K562 (cell line): Measurements from ENCODE around the gene PKP1. TPM values are rescaled to one million over a fixed set of nuclear protein-coding genes. Genes with fewer than 3 reads are reported as not detected.
A peak's percentile ranks its signal among the peaks of the same experiment; 100 is the strongest.

Source experiments
- ATAC-seq: fragments of 200-7000 bp; cut with Tn5 transposase; 3 replicates; pipeline ENCODE4 v1.9.1; 2020; ENCODE audit warnings: moderate library complexity
- BruUV-seq: library from RNA; stranded (reverse); fragments of 400-500 nt; replicated peaks from 2 replicates; lab custom pipeline; 2021; lab: Mats Ljungman, UMichigan
- CTCF ChIA-PET: fragments of 300-600 bp; formaldehyde crosslinking; extraction: SDS; loops from one replicate; lab custom pipeline; 2021; ENCODE audit warnings: low intra/inter-chr PET ratio; lab: Yijun Ruan, JAX
- POLR2A ChIA-PET: fragments of 300-600, 350-650 bp; sonication (Branson Sonifier 250); formaldehyde crosslinking; extraction: SDS; loops from one replicate; lab custom pipeline; 2021; ENCODE audit warnings: antibody characterized with exemption, inconsistent platforms; lab: Yijun Ruan, JAX
- DNase-seq, 4 experiments: peaks; one replicate each; pipeline versions ENCODE4 v3.0.0 to v3.0.0-alpha.2; 2011 to 2018; ENCODE audit warnings: low spot score in 3 of 4, mixed read lengths in 3 of 4; ENCODE audit errors: extremely low read depth in 1 of 4
- FAIRE-seq: peaks from 2 replicates; lab custom pipeline; 2011; peaks lifted over from hg19 to GRCh38; lab: Jason Lieb, UNC
- H2AFZ ChIP-seq: 2 replicates; pipeline ENCODE4 v1.6.0; 2011; ENCODE audit warnings: low read depth, low read length, control low read depth, inconsistent platforms
- H3K27ac ChIP-seq: fragments of 200-600 bp; 3 replicates; pipeline ENCODE4 v1.8.0; 2011; ENCODE audit warnings: low read depth, mild to moderate bottlenecking, control low read depth, inconsistent platforms, low read length, moderate library complexity, mixed read lengths; ENCODE audit errors: extremely low read depth
- H3K27me3 ChIP-seq, 2 experiments: fragments of 300-600 bp in 1 of 2; 2 replicates in 1 of 2; 3 replicates in 1 of 2; pipeline versions ENCODE4 v1.6.0 to v1.8.0; 2011; ENCODE audit warnings: inconsistent platforms in 2 of 2, low read length in 2 of 2, mild to moderate bottlenecking in 1 of 2, mixed read lengths in 1 of 2, moderate library complexity in 1 of 2; ENCODE audit not compliant: control insufficient read depth in 2 of 2, insufficient read depth in 2 of 2
- H3K36me3 ChIP-seq: fragments of 300-600 bp; 3 replicates; pipeline ENCODE4 v1.8.0; 2011; ENCODE audit warnings: mild to moderate bottlenecking, low read length, inconsistent platforms; ENCODE audit not compliant: control insufficient read depth, insufficient read depth
- H3K4me1 ChIP-seq, 2 experiments: fragments of 200-600 bp in 1 of 2; replicated peaks in 1 of 2; 2 replicates in 1 of 2; 3 replicates in 1 of 2; pipeline versions ENCODE4 v1.5.1 to v1.8.0; 2011; ENCODE audit warnings: inconsistent platforms in 2 of 2, low read length in 2 of 2, mild to moderate bottlenecking in 1 of 2, mixed read lengths in 1 of 2, moderate library complexity in 1 of 2; ENCODE audit not compliant: control insufficient read depth in 2 of 2, insufficient read depth in 2 of 2
- H3K4me2 ChIP-seq: 2 replicates; pipeline ENCODE4 v1.6.1; 2011; ENCODE audit warnings: low read length, control low read depth, inconsistent platforms, mixed read lengths; ENCODE audit not compliant: insufficient read depth
- H3K4me3 ChIP-seq: fragments of 200-600 bp; sonication (generic), shearing (Covaris generic); 2 replicates; pipeline ENCODE4 v1.5.1; 2016; ENCODE audit warnings: control low read depth, inconsistent platforms
- H3K79me2 ChIP-seq: fragments of 200-600 bp; 3 replicates; pipeline ENCODE4 v1.8.0; 2011; ENCODE audit warnings: low read length, inconsistent platforms; ENCODE audit not compliant: control insufficient read depth, insufficient read depth
- H3K9ac ChIP-seq, 2 experiments: 2 replicates each; pipeline versions ENCODE4 v1.6.0 to v1.6.1; 2011; ENCODE audit warnings: low read depth in 2 of 2, low read length in 2 of 2, control low read depth in 1 of 2, inconsistent platforms in 1 of 2, mild to moderate bottlenecking in 1 of 2, mixed read lengths in 1 of 2; ENCODE audit not compliant: insufficient read depth in 1 of 2
- H3K9me1 ChIP-seq: one replicate; pipeline ENCODE4 v1.6.0; 2011; ENCODE audit warnings: inconsistent platforms, mild to moderate bottlenecking, low read length, moderate library complexity; ENCODE audit not compliant: control insufficient read depth, insufficient read depth
- H3K9me3 ChIP-seq: replicated peaks from 2 replicates; pipeline ENCODE4 v1.5.1; 2011; ENCODE audit warnings: low read depth, low read length, inconsistent platforms; ENCODE audit not compliant: control insufficient read depth, insufficient read depth
- H4K20me1 ChIP-seq: replicated peaks from 2 replicates; pipeline ENCODE4 v1.6.1; 2011; ENCODE audit warnings: low read length, inconsistent platforms, mixed read lengths; ENCODE audit not compliant: control insufficient read depth, insufficient read depth
- ATF7 ChIP-seq: fragments of 450-650 bp; IDR thresholded peaks from 2 replicates; pipeline ENCODE4 v1.7.1; 2014; ENCODE audit warnings: mild to moderate bottlenecking, moderate library complexity
- CBFA2T3 ChIP-seq: fragments of 450-650 bp; IDR thresholded peaks from 2 replicates; pipeline ENCODE4 v1.6.1; 2017
- FUS ChIP-seq: fragments of 200-400 bp; formaldehyde crosslinking; optimal IDR thresholded peaks from 2 replicates; pipeline ENCODE3; 2017; ENCODE audit warnings: low read depth, low read length
- SMARCA4 ChIP-seq: fragments of 450-650 bp; IDR thresholded peaks from 2 replicates; pipeline ENCODE4 v1.6.1; 2016
- SREBF1 ChIP-seq: fragments of 150-350 bp; IDR thresholded peaks from 2 replicates; pipeline ENCODE4 v1.6.1; 2014; ENCODE audit warnings: antibody characterized with exemption, low read depth, low read length, borderline replicate concordance
- XRCC3 ChIP-seq: fragments of 450-650 bp; IDR thresholded peaks from 2 replicates; pipeline ENCODE4 v1.6.1; 2017; ENCODE audit warnings: mild to moderate bottlenecking, moderate library complexity
- XRCC4 ChIP-seq: IDR thresholded peaks from one replicate; pipeline ENCODE4 v1.6.1; 2011; ENCODE audit not compliant: insufficient read depth, insufficient read length; ENCODE audit errors: extremely low read depth
- ZBTB9 ChIP-seq: fragments of 450-650 bp; formaldehyde crosslinking; IDR thresholded peaks from 2 replicates; pipeline ENCODE4 v1.4.0; 2020; ENCODE audit warnings: mild to moderate bottlenecking, moderate library complexity
- WGBS: fragments of 100-300 bp; shearing (Covaris generic); methylation state at CpG from one replicate; pipeline ENCODE4 v1.1.6; 2016; ENCODE audit warnings: low coverage, mixed read lengths; ENCODE audit not compliant: insufficient coverage; ENCODE audit errors: missing lambda C conversion rate; 5-methylcytosine and 5-hydroxymethylcytosine counted together
- in situ Hi-C: fragments of 300-500 bp; cut with MboI; formaldehyde crosslinking; loops from 4 replicates; pipeline ENCODE4 v1.15.0; 2018; ENCODE audit warnings: inconsistent platforms, mixed read lengths
- intact Hi-C: fragments of 100-400 bp; cut with micrococcal nuclease; formaldehyde crosslinking; loops from 2 replicates; pipeline ENCODE4 v1.14.2; 2022
- polyA plus RNA-seq, 8 experiments: library from polyadenylated mRNA; depleted of rRNA in 4 of 8; stranded (reverse) in 5 of 8; unstranded in 3 of 8; fragments of >200 nt; fragmentation: Nextera tagmentation in 2 of 8; fragmentation: Illumina TruSeq in 1 of 8; extraction: Ambion mirVana in 2 of 8; extraction: Trizol in 1 of 8; gene quantifications; 2 replicates each; pipeline versions ENCODE4 v1.2.1 to v1.2.3, GENCODE V29; 2011 to 2014; ENCODE audit warnings: inconsistent platforms in 1 of 8, missing spikeins in 1 of 8
- total RNA-seq, 7 experiments: library from RNA; depleted of rRNA in 6 of 7; stranded (reverse); fragments of >200 nt in 6 of 7; fragmentation: Illumina TruSeq in 2 of 7; extraction: Trizol in 2 of 7; gene quantifications; 2 replicates each; pipeline versions ENCODE4 v1.2.1 to v1.2.3, GENCODE V29; 2011 to 2021; ENCODE audit warnings: low replicate concordance in 1 of 7

The PKP1 gene
- total and polyA plus RNA-seq, 9 of the 15 experiments (the other 6 are each of a cell fraction or from before 2014, with no cell fraction given): not detected

GRCh38 chr1:201366696-201367095 is 83.4 kb downstream of the PKP1 start:
- Histone ChIP-seq H3K4me2 (no peak overlapping the region), H3K27ac (no peak overlapping the region), H3K9me1 (no peaks in the 10 kb centered on the region), H3K9me3 (no peaks in the 10 kb centered on the region), H3K4me1 (no peaks in the 10 kb centered on the region), H4K20me1 (peaks cover 25% of the 10 kb centered on the region), H3K27me3 (peaks cover 2 to 91% of the 10 kb centered on the region in 2 experiments; a peak in 3 of 5 replicates), H3K9ac (no peak overlapping the region), H3K36me3 (no peaks in the 10 kb centered on the region), H2AFZ (no peak overlapping the region), H3K79me2 (no peaks in the 10 kb centered on the region), H3K4me3 (no peak overlapping the region)
- intact Hi-C loops (no loop called here), in situ Hi-C loops (no loop called here)
- no peak for DNase-seq
- TF ChIP-seq SMARCA4: no peak
- no peak for FAIRE-seq
- ChIA-PET POLR2A (interaction anchor here (0.5 to 0.6 kb wide), 2 partner anchors 90 to 292 kb away, joined by 3 read pairs; no protein-coding TSS in a partner anchor), CTCF (no interaction called here)
- ATAC-seq: no peak
- no TSS peak for BruUV-seq
- WGBS: 0% methylated on average over 7 of the region's 7 CpGs

- Histone ChIP-seq H3K9me3 (no peaks in the 10 kb centered on the region), H3K9me1 (no peaks in the 10 kb centered on the region), H3K4me3 (no peak overlapping the region), H3K36me3 (no peaks in the 10 kb centered on the region), H3K4me1 (no peaks in the 10 kb centered on the region), H3K27me3 (peaks cover 5 to 86% of the 10 kb centered on the region in 2 experiments; a peak in 3 of 5 replicates), H3K79me2 (no peaks in the 10 kb centered on the region), H4K20me1 (peaks cover 26% of the 10 kb centered on the region), H3K9ac (no peak overlapping the region), H3K4me2 (no peak overlapping the region), H3K27ac (no peak overlapping the region), H2AFZ (no peak overlapping the region)
- in situ Hi-C loops (no loop called here), intact Hi-C loops (no loop called here)
- DNase-seq: no peak
- no peak for FAIRE-seq
- TF ChIP-seq FUS (no peak), ZBTB9 (CRISPR knock-in tag) (no peak), CBFA2T3 (no peak), ATF7 (peak; percentile 21; the same call in 1 of the 2 replicates), SREBF1 (no peak), XRCC4 (no peak), XRCC3 (no peak)
- no peak for ATAC-seq
- ChIA-PET CTCF (no interaction called here), POLR2A (no interaction called here)
- no TSS peak for BruUV-seq
- WGBS: 0% methylated on average over 6 of the region's 6 CpGs
Observed at GRCh38 chr1:201369209-201369608, 85.9 kb downstream of the PKP1 start.
